ENCODE measurements around the gene ARG2.

ARG2 gene

GRCh38 chr14:67675219-67675582 lies 55.5 kb downstream of the ARG2 start:
- no peak for DNase-seq
- Histone ChIP-seq H3K36me3 (ENCODE audit: control insufficient read depth, insufficient read depth, low read length) (peaks cover 12% of the 10 kb centered on the region), H3K9me3 (ENCODE audit: control insufficient read depth, low read length) (no peaks in the 10 kb centered on the region), H3K4me1 (ENCODE audit: control insufficient read depth, insufficient read depth, low read length, poor library complexity, severe bottlenecking) (peaks cover 20% of the 10 kb centered on the region), H3K27ac (ENCODE audit: insufficient read depth, low read length, poor library complexity, severe bottlenecking) (peak overlapping the region; percentile 97), H3K27me3 (replicated peaks; ENCODE audit: control insufficient read depth, insufficient read depth, low read length, poor library complexity, severe bottlenecking) (no peaks in the 10 kb centered on the region), H3K4me3 (ENCODE audit: insufficient read depth, low read depth, low read length, poor library complexity, severe bottlenecking) (peak overlapping the region; percentile 97)

GRCh38 chr14:67679006-67679405 lies 59.3 kb downstream of the ARG2 start:
- Histone ChIP-seq H3K4me3 (ENCODE audit: insufficient read depth, low read depth, low read length, poor library complexity, severe bottlenecking) (no peak overlapping the region), H3K27ac (ENCODE audit: insufficient read depth, low read length, poor library complexity, severe bottlenecking) (no peak overlapping the region), H3K4me1 (ENCODE audit: control insufficient read depth, insufficient read depth, low read length, poor library complexity, severe bottlenecking) (peaks cover 6% of the 10 kb centered on the region), H3K27me3 (replicated peaks; ENCODE audit: control insufficient read depth, insufficient read depth, low read length, poor library complexity, severe bottlenecking) (no peaks in the 10 kb centered on the region), H3K36me3 (ENCODE audit: control insufficient read depth, insufficient read depth, low read length) (peaks cover 12% of the 10 kb centered on the region), H3K9me3 (ENCODE audit: control insufficient read depth, low read length) (no peaks in the 10 kb centered on the region)
- no peak for DNase-seq

- peaks cover 2% of the 10 kb centered on the region for H3K4me1 ChIP-seq (ENCODE audit: control insufficient read depth, insufficient read depth, low read length, poor library complexity, severe bottlenecking)
- H3K36me3 ChIP-seq (ENCODE audit: control insufficient read depth, insufficient read depth, low read length): peaks cover 18% of the 10 kb centered on the region
- no peaks in the 10 kb centered on the region for H3K9me3 ChIP-seq (ENCODE audit: control insufficient read depth, low read length)
- no peak for DNase-seq
- H3K27me3 ChIP-seq (replicated peaks; ENCODE audit: control insufficient read depth, insufficient read depth, low read length, poor library complexity, severe bottlenecking): no peaks in the 10 kb centered on the region
- no peak overlapping the region for H3K4me3 ChIP-seq (ENCODE audit: insufficient read depth, low read depth, low read length, poor library complexity, severe bottlenecking)
- no peak overlapping the region for H3K27ac ChIP-seq (ENCODE audit: insufficient read depth, low read length, poor library complexity, severe bottlenecking)
Observed at GRCh38 chr14:67680121-67680602, 60.4 kb downstream of the ARG2 start.

GRCh38 chr14:67680941-67681340 lies 61.2 kb downstream of the ARG2 start:
- no peaks in the 10 kb centered on the region for H3K27me3 ChIP-seq (replicated peaks; ENCODE audit: control insufficient read depth, insufficient read depth, low read length, poor library complexity, severe bottlenecking)
- DNase-seq: no peak
- no peak overlapping the region for H3K4me3 ChIP-seq (ENCODE audit: insufficient read depth, low read depth, low read length, poor library complexity, severe bottlenecking)
- H3K9me3 ChIP-seq (ENCODE audit: control insufficient read depth, low read length): no peaks in the 10 kb centered on the region
- H3K4me1 ChIP-seq (ENCODE audit: control insufficient read depth, insufficient read depth, low read length, poor library complexity, severe bottlenecking): no peaks in the 10 kb centered on the region
- no peak overlapping the region for H3K27ac ChIP-seq (ENCODE audit: insufficient read depth, low read length, poor library complexity, severe bottlenecking)
- H3K36me3 ChIP-seq (ENCODE audit: control insufficient read depth, insufficient read depth, low read length): peaks cover 22% of the 10 kb centered on the region

GRCh38 chr14:67683842-67684241 lies 64.1 kb downstream of the ARG2 start:
- Histone ChIP-seq H3K27ac (ENCODE audit: insufficient read depth, low read length, poor library complexity, severe bottlenecking) (no peak overlapping the region), H3K27me3 (replicated peaks; ENCODE audit: control insufficient read depth, insufficient read depth, low read length, poor library complexity, severe bottlenecking) (no peaks in the 10 kb centered on the region), H3K36me3 (ENCODE audit: control insufficient read depth, insufficient read depth, low read length) (peaks cover 28% of the 10 kb centered on the region), H3K4me3 (ENCODE audit: insufficient read depth, low read depth, low read length, poor library complexity, severe bottlenecking) (no peak overlapping the region), H3K9me3 (ENCODE audit: control insufficient read depth, low read length) (no peaks in the 10 kb centered on the region), H3K4me1 (ENCODE audit: control insufficient read depth, insufficient read depth, low read length, poor library complexity, severe bottlenecking) (no peaks in the 10 kb centered on the region)
- no peak for DNase-seq

GRCh38 chr14:67690011-67690410 lies 70.3 kb downstream of the ARG2 start:
- DNase-seq: no peak
- H3K27ac ChIP-seq (ENCODE audit: insufficient read depth, low read length, poor library complexity, severe bottlenecking): no peak overlapping the region
- no peaks in the 10 kb centered on the region for H3K27me3 ChIP-seq (replicated peaks; ENCODE audit: control insufficient read depth, insufficient read depth, low read length, poor library complexity, severe bottlenecking)
- peaks cover 56% of the 10 kb centered on the region for H3K36me3 ChIP-seq (ENCODE audit: control insufficient read depth, insufficient read depth, low read length)
- peaks cover 3% of the 10 kb centered on the region for H3K4me1 ChIP-seq (ENCODE audit: control insufficient read depth, insufficient read depth, low read length, poor library complexity, severe bottlenecking)
- no peak overlapping the region for H3K4me3 ChIP-seq (ENCODE audit: insufficient read depth, low read depth, low read length, poor library complexity, severe bottlenecking)
- H3K9me3 ChIP-seq (ENCODE audit: control insufficient read depth, low read length): no peaks in the 10 kb centered on the region

- Histone ChIP-seq H3K9me3 (ENCODE audit: control insufficient read depth, low read length) (no peaks in the 10 kb centered on the region), H3K4me3 (ENCODE audit: insufficient read depth, low read depth, low read length, poor library complexity, severe bottlenecking) (peak overlapping the region; percentile 88), H3K36me3 (ENCODE audit: control insufficient read depth, insufficient read depth, low read length) (peaks cover 25% of the 10 kb centered on the region), H3K27me3 (replicated peaks; ENCODE audit: control insufficient read depth, insufficient read depth, low read length, poor library complexity, severe bottlenecking) (no peaks in the 10 kb centered on the region), H3K27ac (ENCODE audit: insufficient read depth, low read length, poor library complexity, severe bottlenecking) (peak overlapping the region; percentile 70), H3K4me1 (ENCODE audit: control insufficient read depth, insufficient read depth, low read length, poor library complexity, severe bottlenecking) (peaks cover 3% of the 10 kb centered on the region)
- DNase-seq: peak; percentile 48 to 60 (median 53)
Observed at GRCh38 chr14:67694791-67695393, 75.2 kb downstream of the ARG2 start.

GRCh38 chr14:67695394-67695949 lies 75.8 kb downstream of the ARG2 start, which contains the start of gene RDH11:
RDH11 (minus strand) TSS chr14:67695764; CDS start chr14:67695703, 61 bp downstream.
- H3K27me3 ChIP-seq (replicated peaks; ENCODE audit: control insufficient read depth, insufficient read depth, low read length, poor library complexity, severe bottlenecking): no peaks in the 10 kb centered on the region
- peaks cover 19% of the 10 kb centered on the region for H3K36me3 ChIP-seq (ENCODE audit: control insufficient read depth, insufficient read depth, low read length)
- H3K27ac ChIP-seq (ENCODE audit: insufficient read depth, low read length, poor library complexity, severe bottlenecking): peak within 1 kb of the TSS; percentile 70
- DNase-seq: peak; percentile 70 to 76 (median 75)
- H3K4me1 ChIP-seq (ENCODE audit: control insufficient read depth, insufficient read depth, low read length, poor library complexity, severe bottlenecking): peaks cover 3% of the 10 kb centered on the region
- peak within 1 kb of the TSS; percentile 88 for H3K4me3 ChIP-seq (ENCODE audit: insufficient read depth, low read depth, low read length, poor library complexity, severe bottlenecking)
- H3K9me3 ChIP-seq (ENCODE audit: control insufficient read depth, low read length): no peaks in the 10 kb centered on the region

- H3K36me3 ChIP-seq (ENCODE audit: control insufficient read depth, insufficient read depth, low read length): peaks cover 5% of the 10 kb centered on the region
- no peak overlapping the region for H3K4me3 ChIP-seq (ENCODE audit: insufficient read depth, low read depth, low read length, poor library complexity, severe bottlenecking)
- H3K27me3 ChIP-seq (replicated peaks; ENCODE audit: control insufficient read depth, insufficient read depth, low read length, poor library complexity, severe bottlenecking): no peaks in the 10 kb centered on the region
- DNase-seq: no peak
- H3K27ac ChIP-seq (ENCODE audit: insufficient read depth, low read length, poor library complexity, severe bottlenecking): no peak overlapping the region
- no peaks in the 10 kb centered on the region for H3K9me3 ChIP-seq (ENCODE audit: control insufficient read depth, low read length)
- peaks cover 3% of the 10 kb centered on the region for H3K4me1 ChIP-seq (ENCODE audit: control insufficient read depth, insufficient read depth, low read length, poor library complexity, severe bottlenecking)
Observed at GRCh38 chr14:67697006-67697405, 77.3 kb downstream of the ARG2 start.

GRCh38 chr14:67698179-67698578 lies 78.5 kb downstream of the ARG2 start:
- Histone ChIP-seq H3K9me3 (ENCODE audit: control insufficient read depth, low read length) (no peaks in the 10 kb centered on the region), H3K36me3 (ENCODE audit: control insufficient read depth, insufficient read depth, low read length) (no peaks in the 10 kb centered on the region), H3K4me3 (ENCODE audit: insufficient read depth, low read depth, low read length, poor library complexity, severe bottlenecking) (no peak overlapping the region), H3K27me3 (replicated peaks; ENCODE audit: control insufficient read depth, insufficient read depth, low read length, poor library complexity, severe bottlenecking) (no peaks in the 10 kb centered on the region), H3K27ac (ENCODE audit: insufficient read depth, low read length, poor library complexity, severe bottlenecking) (no peak overlapping the region), H3K4me1 (ENCODE audit: control insufficient read depth, insufficient read depth, low read length, poor library complexity, severe bottlenecking) (peaks cover 3% of the 10 kb centered on the region)
- DNase-seq: no peak
